Astrocyte (in vitro differentiated cells and primary cell): Measurements from ENCODE around the gene PPP2R5B. TPM values are rescaled to one million over a fixed set of nuclear protein-coding genes. Genes with fewer than 3 reads are reported as not detected.

ENCODE experiments used
- DNase-seq: peaks from one replicate; pipeline ENCODE4 v3.0.0-alpha.2; 2010; ENCODE audit warnings: low read depth
- FAIRE-seq: peaks from 2 replicates; lab custom pipeline; 2011; peaks lifted over from hg19 to GRCh38; lab: Jason Lieb, UNC
- H2AFZ ChIP-seq: 2 replicates; pipeline ENCODE4 v1.6.0; 2012; ENCODE audit warnings: low read depth, low read length, inconsistent platforms
- H3K27ac ChIP-seq: 2 replicates; pipeline ENCODE4 v1.5.1; 2011; ENCODE audit warnings: low read depth, low read length, inconsistent platforms
- H3K27me3 ChIP-seq: 2 replicates; pipeline ENCODE4 v1.6.0; 2011; ENCODE audit warnings: low read length, inconsistent platforms; ENCODE audit not compliant: insufficient read depth
- H3K36me3 ChIP-seq: 2 replicates; pipeline ENCODE4 v1.5.1; 2011; ENCODE audit warnings: low read length, inconsistent platforms; ENCODE audit not compliant: insufficient read depth
- H3K4me1 ChIP-seq: 2 replicates; pipeline ENCODE4 v1.5.1; 2011; ENCODE audit warnings: low read length, inconsistent platforms; ENCODE audit not compliant: insufficient read depth
- H3K4me2 ChIP-seq: 2 replicates; pipeline ENCODE4 v1.6.0; 2012; ENCODE audit warnings: low read length, inconsistent platforms
- H3K4me3 ChIP-seq: 2 replicates; pipeline ENCODE4 v1.5.1; 2011; ENCODE audit warnings: low read depth, mild to moderate bottlenecking, low read length, inconsistent platforms; ENCODE audit not compliant: insufficient read depth
- H3K79me2 ChIP-seq: 2 replicates; pipeline ENCODE4 v1.6.0; 2012; ENCODE audit warnings: mild to moderate bottlenecking, low read length, inconsistent platforms; ENCODE audit not compliant: insufficient read depth
- H3K9ac ChIP-seq: 2 replicates; pipeline ENCODE4 v1.6.0; 2012; ENCODE audit warnings: mild to moderate bottlenecking, low read length, inconsistent platforms
- H3K9me3 ChIP-seq: 2 replicates; pipeline ENCODE4 v1.5.1; 2012; ENCODE audit warnings: low read depth, mild to moderate bottlenecking, low read length, inconsistent platforms; ENCODE audit not compliant: insufficient read depth
- H4K20me1 ChIP-seq: 2 replicates; pipeline ENCODE4 v1.6.0; 2012; ENCODE audit warnings: low read length, inconsistent platforms; ENCODE audit not compliant: insufficient read depth
- H3K27ac Mint-ChIP-seq: one replicate; pipeline ENCODE4 v1.8.0; 2021; ENCODE audit warnings: mild to moderate bottlenecking, mixed read lengths; ENCODE audit not compliant: unreplicated experiment
- H3K27me3 Mint-ChIP-seq: one replicate; pipeline ENCODE4 v1.8.0; 2021; ENCODE audit warnings: low read depth, mixed read lengths; ENCODE audit not compliant: unreplicated experiment
- H3K36me3 Mint-ChIP-seq: one replicate; pipeline ENCODE4 v1.8.0; 2021; ENCODE audit warnings: low read depth, mixed read lengths; ENCODE audit not compliant: unreplicated experiment
- H3K4me1 Mint-ChIP-seq: one replicate; pipeline ENCODE4 v1.8.0; 2021; ENCODE audit warnings: low read depth, mixed read lengths; ENCODE audit not compliant: unreplicated experiment
- H3K4me3 Mint-ChIP-seq: one replicate; pipeline ENCODE4 v1.8.0; 2021; ENCODE audit warnings: mild to moderate bottlenecking, moderate library complexity, mixed read lengths; ENCODE audit not compliant: unreplicated experiment
- H3K9me3 Mint-ChIP-seq: one replicate; pipeline ENCODE4 v1.8.0; 2021; ENCODE audit warnings: mild to moderate bottlenecking, mixed read lengths; ENCODE audit not compliant: unreplicated experiment
- EZH2 ChIP-seq: IDR thresholded peaks from 2 replicates; pipeline ENCODE4 v1.6.1; 2012; ENCODE audit warnings: mild to moderate bottlenecking, low read length, inconsistent platforms; ENCODE audit not compliant: insufficient read depth
- total RNA-seq: library from RNA; stranded (reverse); gene quantifications from 2 replicates; pipeline ENCODE4 v1.2.1, GENCODE V29; 2021
- TF ChIP-seq, protein P1 (sequence below): IDR thresholded peaks from 2 replicates; pipeline ENCODE4 v1.5.1; 2011; ENCODE audit warnings: low read depth, mild to moderate bottlenecking, inconsistent platforms, low read length, moderate library complexity; ENCODE audit not compliant: insufficient read depth

The PPP2R5B gene
- total RNA-seq, 1 donor from 2014 or later: 24.1 TPM

DNA sequence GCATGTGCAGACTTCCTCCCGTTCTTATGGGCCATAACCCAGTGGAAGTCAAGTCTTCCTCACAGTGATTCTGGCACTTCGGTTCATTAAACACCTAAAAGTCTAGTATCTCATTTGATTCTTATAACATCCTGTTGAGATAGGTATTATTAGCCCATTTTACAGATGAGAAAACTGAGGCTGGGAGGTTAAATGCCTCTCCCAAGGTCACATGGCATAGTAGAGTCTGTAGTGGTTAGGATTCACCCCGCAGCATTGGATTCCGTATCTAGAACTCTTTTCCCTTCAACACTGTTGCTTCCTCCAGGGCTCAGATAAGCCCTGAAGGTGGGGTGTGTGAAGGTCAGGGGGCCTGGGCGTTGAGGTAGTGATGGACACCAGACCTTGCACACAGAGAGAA is 7.8 kb downstream of the PPP2R5B start:
- H3K4me3 Mint-ChIP-seq: no peak overlapping the region
- Histone ChIP-seq H3K9me3 (no peaks in the 10 kb centered on the region), H3K9ac (no peak overlapping the region), H3K4me1 (no peaks in the 10 kb centered on the region), H3K27ac (no peak overlapping the region), H3K4me2 (no peak overlapping the region), H3K27me3 (no peaks in the 10 kb centered on the region), H2AFZ (no peak overlapping the region), H4K20me1 (peaks cover 11% of the 10 kb centered on the region), H3K36me3 (peaks cover 21% of the 10 kb centered on the region), H3K4me3 (no peak overlapping the region), H3K79me2 (no peaks in the 10 kb centered on the region)
- peaks cover under 1% of the 10 kb centered on the region for H3K27me3 Mint-ChIP-seq
- DNase-seq (no peak), FAIRE-seq (no peak)
- TF ChIP-seq, protein P1, sequence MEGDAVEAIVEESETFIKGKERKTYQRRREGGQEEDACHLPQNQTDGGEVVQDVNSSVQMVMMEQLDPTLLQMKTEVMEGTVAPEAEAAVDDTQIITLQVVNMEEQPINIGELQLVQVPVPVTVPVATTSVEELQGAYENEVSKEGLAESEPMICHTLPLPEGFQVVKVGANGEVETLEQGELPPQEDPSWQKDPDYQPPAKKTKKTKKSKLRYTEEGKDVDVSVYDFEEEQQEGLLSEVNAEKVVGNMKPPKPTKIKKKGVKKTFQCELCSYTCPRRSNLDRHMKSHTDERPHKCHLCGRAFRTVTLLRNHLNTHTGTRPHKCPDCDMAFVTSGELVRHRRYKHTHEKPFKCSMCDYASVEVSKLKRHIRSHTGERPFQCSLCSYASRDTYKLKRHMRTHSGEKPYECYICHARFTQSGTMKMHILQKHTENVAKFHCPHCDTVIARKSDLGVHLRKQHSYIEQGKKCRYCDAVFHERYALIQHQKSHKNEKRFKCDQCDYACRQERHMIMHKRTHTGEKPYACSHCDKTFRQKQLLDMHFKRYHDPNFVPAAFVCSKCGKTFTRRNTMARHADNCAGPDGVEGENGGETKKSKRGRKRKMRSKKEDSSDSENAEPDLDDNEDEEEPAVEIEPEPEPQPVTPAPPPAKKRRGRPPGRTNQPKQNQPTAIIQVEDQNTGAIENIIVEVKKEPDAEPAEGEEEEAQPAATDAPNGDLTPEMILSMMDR: no peak
- no peak for TF ChIP-seq EZH2
- H3K4me1 Mint-ChIP-seq: peaks cover 13% of the 10 kb centered on the region
- peaks cover 43% of the 10 kb centered on the region for H3K36me3 Mint-ChIP-seq
- H3K27ac Mint-ChIP-seq: no peak overlapping the region
- H3K9me3 Mint-ChIP-seq: no peaks in the 10 kb centered on the region

DNA sequence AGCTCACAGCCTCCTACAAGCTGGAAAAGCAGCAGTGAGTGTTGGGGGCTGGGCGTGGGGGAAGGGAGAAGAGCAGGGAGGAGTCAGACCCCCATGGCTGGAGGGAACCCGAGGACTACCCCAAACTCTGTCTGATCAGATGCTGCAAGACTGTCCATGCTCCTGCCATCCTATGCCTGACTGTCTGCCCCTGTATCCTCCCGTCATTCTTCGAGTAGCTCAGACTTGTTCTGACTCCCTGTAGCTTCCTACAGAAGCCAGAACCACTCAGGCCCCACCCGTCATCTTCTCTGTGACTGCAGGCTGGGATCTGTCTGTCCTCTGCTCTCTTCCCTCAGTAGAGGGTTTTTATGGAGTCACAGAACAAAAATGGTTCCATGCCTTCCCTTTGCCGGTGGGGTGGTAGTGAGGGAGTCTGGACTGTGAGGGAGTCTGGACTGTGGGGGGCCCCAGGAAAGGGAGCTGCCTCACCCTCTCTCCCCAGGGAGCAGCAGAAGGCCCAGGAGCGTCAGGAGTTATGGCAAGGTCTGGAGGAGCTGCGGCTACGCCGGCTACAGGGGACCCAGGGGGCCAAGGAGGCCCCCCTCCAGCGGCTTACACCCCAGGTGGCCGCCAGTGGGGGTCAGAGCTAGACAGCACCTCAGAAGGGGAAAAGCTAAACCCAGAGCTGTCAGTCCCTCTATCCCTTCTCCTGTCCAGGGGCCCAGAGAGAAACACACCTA is 8.9 kb downstream of the PPP2R5B start:
- Histone ChIP-seq H3K79me2 (no peaks in the 10 kb centered on the region), H3K27ac (no peak overlapping the region), H3K36me3 (peaks cover 21% of the 10 kb centered on the region), H3K4me1 (no peaks in the 10 kb centered on the region), H4K20me1 (peaks cover 9% of the 10 kb centered on the region), H3K4me3 (no peak overlapping the region), H2AFZ (no peak overlapping the region), H3K9me3 (no peaks in the 10 kb centered on the region), H3K9ac (no peak overlapping the region), H3K4me2 (no peak overlapping the region), H3K27me3 (no peaks in the 10 kb centered on the region)
- Mint-ChIP-seq H3K27ac (no peak overlapping the region), H3K27me3 (peaks cover 11% of the 10 kb centered on the region), H3K4me1 (peaks cover 13% of the 10 kb centered on the region), H3K9me3 (no peaks in the 10 kb centered on the region), H3K4me3 (no peak overlapping the region), H3K36me3 (peaks cover 37% of the 10 kb centered on the region)
- DNase-seq (no peak), FAIRE-seq (no peak)
- TF ChIP-seq, protein P1: no peak
- no peak for TF ChIP-seq EZH2
